ENCODE data around the gene GUSB.
A peak's percentile ranks its signal among the peaks of the same experiment; 100 is the strongest.
"Not testable (repeated sequence)": the region's sequence is repeated elsewhere in the genome, so short reads cannot be mapped to it uniquely, and the experiment has no call there.

GUSB gene

DNA sequence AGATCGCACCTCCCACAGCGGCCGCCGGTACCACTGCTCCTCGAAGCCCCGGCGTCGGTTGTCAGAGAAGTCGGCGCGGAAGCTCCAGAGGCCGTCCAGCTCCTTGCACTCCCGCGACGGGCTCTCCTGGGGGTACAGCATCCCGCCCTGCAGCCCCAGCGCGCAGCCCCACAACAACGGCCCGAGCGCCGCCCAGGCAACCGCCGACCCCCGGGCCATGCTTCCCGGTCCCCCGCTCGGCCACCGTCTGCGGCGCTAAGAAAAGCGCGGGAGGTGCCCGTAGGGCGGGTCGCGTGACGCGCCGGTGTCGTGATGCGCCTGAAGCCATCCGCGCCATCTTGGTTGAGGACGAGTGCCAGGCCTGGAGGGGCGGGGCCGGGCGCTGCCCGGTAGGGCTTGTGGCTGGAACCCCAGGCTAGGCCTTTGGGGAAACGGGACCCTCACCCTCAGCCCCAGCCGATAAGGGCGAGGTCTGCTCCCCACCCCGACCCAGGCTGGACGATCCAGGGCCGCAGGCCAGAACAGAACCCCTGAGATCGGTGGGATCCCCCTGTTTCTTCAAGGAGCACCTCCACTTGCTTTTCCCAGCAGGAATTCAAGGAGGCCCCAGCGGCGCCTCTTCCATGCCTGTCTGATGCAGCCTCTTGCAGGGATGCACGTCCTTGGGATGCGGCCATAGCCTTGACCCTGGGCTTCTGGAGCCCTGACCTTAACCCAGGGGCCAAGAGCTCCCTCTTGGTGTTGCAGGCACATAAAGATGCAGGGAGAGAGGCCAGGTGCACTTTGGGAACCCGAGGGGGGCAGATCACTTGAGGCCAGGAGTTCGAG, at the start of gene GUSB:
Gene GUSB (minus strand): TSS at position 249 of the 828 bp plus-strand sequence. CDS start 30 bp downstream, at position 219.
- peak; percentile 85 for DNase-seq

DNA sequence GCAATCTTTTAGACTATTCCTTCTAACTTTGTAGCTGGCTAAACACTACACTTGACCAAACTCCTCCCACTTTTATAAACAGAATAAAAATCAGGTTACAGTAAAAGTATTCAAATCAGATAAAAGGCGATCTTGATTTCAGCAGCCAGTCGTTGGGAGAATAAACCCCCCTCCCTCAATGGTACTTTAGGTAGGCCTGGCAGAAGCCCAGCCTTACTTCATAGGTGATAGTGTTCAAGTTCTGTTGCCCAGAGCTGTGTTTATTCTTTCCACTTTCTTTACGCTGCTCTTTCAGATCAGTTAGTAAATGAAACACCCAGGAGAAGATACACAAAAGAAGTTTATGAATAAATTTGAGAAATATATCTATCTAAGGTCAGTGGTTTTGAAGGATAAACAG, 46.3 kb upstream of the GUSB start:
- DNase-seq = not testable (repeated sequence)

GRCh38 chr7:66016131-66016461, 34.1 kb upstream of the GUSB start:
- no peak for DNase-seq

- no peak for DNase-seq
Measured at GRCh38 chr7:66015440-66016130, 33.6 kb upstream of the GUSB start.

DNA sequence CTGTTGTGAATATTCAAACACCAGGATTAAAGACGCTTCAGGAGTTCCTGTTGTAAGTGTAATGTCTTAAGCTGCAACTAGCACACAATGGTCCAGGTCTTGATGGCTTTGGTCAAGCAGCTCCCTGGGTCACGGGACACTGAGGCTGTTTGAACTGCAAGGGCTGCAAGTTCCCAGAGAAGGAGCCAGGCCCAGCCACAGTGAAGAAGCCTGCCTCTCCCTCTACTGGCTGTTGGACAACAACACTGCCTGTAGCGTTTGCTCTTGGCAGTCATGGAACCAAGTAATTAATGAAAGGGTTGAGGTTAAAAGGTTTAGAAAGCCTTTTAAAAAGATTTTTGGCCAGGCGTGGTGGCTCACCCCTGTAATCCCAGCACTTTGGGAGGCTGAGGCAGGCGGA, 31.9 kb upstream of the GUSB start:
- no peak for DNase-seq

DNA sequence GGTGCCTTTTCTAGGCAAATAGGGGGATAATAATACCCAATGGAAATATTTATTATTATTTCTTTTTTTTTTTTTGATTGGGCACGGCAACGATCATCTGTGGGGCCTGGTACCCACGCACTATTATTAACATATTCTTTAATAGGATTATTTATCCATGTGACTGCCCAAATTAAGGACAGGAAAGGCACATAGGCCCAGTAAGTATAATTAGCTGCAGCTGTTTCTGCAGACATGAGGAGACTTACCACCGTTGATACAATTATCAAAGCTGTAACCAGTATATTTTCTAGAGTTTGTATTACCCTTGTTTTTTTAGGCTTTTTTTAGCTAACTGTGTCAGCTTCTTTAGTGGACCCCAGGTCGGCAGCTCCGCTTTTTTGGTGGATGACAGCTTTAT, 25.2 kb upstream of the GUSB start:
- no peak for DNase-seq

DNA sequence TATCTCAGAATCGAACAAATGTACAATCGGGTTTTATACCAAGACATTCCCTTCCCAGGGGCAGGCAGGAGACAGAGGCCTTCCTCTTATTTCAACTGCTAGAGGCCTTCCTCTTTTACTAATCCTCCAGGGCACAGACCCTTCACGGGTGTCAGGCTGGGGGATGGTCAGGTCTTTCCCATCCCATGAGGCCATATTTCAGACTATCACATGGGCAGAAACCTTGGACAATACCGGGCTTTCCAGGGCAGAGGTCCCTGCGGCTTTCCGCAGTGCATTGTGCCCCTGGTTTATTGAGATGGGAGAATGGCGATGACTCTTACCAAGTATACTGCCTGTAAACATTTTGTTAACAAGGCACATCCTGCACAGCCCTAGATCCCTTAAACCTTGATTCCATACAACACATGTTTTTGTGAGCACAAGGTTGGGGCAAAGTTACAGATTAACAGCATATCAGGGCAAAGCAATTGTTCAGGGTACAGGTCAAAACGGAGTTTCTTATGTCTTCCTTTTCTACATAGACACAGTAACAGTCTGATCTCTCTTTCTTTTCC, 23.2 kb upstream of the GUSB start:
- DNase-seq = not testable (repeated sequence)

DNA sequence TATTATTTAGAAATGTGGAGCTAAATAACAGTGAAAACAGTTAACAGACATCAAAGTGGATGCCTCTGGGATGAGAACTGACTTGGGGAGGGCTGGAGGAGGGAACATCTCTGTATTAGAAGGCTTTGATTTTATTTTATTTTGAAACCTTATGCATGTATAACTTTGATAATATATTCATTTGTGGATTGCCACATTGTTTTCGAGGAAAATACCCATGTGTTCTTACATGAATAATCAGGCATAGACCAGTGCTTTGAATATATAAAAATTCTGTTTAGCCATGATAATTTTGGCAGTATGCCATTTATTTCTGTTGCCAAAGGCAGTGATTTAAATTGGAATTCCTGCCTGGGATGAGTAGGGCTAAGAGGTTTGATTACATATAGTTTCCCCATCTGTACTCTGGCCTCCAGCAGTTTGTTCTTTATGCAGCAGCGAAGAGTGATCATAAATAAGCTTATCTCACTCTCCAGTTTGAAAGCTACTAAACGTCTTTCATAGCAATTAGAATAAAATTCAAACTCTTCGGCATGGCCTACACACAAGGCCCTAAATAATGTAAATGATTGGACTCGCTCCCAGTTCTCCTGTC, 18.9 kb upstream of the GUSB start:
- DNase-seq = not testable (repeated sequence)

- DNase-seq = not testable (repeated sequence)
Measured at GRCh38 chr7:65994984-65995383, 13.0 kb upstream of the GUSB start.

- no peak for DNase-seq
Measured at GRCh38 chr7:65992526-65992925, 10.5 kb upstream of the GUSB start.

DNA sequence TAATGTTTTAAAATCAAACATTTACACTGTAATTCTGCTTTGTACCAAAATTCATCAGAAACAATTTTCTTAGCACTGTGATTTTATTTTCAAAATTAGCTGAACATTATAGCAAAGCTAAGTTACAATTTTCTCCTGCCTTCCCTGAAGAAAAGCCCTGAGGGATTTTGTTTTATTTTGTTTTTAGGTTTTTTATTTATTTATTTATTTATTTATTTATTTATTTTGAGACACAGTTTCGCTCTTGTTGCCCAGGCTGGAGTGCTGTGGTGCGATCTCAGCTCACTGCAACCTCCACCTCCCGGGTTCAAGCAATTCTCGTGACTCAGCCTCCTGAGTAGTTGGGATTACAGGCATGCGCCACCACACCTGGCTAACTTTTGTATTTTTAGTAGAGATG, 9.8 kb upstream of the GUSB start:
- DNase-seq = not testable (repeated sequence)

DNA sequence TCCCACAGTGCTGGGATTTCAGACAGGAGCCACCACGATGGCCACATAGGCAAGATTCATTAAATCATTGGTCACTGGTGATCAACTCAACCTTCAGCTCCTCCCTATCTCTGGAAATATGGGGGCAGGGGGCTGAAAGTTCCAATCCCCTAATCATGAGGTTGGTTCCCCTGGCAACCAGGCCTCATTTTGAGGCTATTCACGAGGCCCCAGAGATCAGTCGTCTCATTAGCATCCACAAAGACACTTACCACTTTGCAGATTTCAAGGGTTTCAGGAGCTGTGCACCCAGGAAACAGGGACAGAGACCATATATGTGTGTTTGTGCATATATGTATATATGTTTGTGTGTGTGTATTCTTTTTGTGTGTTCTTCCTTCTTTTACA, 7.7 kb upstream of the GUSB start:
- DNase-seq = no peak

GRCh38 chr7:65988503-65988902, 6.5 kb upstream of the GUSB start:
- not testable (repeated sequence) for DNase-seq

DNA sequence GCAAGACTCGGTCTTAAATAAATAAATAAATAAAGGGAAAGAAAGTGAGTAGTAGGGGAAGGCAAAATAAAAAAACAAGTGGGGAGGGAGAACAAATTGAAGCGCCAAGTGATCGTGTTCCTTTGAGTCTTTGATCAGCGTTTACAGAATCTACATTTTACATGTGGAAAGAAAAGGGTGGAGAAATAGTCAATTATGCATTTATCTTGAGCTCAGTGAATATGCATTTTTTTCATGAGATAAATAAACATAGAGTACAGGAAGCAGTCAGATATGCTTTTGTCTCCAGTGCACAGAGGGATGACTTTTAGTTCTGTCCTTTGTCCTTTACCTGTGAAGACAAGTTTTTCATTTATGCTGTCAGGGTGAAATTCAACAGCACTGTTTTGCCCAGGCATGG, 6.1 kb upstream of the GUSB start:
- DNase-seq = no peak

DNA sequence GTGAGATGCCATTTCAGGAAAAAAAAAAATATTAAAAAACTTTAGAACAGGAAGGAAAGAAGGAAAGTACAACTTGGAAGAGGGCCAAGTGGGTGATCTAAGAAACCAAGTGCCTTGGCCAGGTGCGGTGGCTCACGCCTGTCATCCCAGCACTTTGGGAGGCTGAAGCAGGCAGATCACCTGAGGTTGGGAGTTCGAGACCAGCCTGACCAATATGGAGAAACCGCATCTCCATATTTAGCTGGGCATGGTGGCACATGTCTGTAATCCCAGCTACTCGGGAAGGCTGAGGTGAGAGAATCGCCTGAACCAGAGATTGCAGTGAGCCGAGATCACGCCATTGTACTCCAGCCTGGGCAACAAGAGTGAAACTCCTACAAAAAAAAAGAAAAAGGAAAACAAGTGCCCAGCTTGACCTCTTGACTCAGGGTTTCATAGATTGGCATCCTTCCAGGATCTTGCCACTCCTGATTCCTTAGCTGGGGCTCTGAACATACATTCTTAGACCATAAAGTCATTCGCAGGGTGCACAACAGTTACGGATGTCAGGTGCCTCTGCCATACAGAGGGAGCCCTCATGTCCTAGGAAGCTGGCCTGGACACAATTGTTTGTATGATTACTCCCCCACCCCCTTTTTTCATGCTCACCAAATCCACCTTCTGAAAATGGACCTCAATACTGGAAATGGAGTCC, 2.1 kb upstream of the GUSB start:
- no peak for DNase-seq

- DNase-seq = peak; percentile 16
Measured at GRCh38 chr7:65980478-65981250, 1.3 kb downstream of the GUSB start.

DNA sequence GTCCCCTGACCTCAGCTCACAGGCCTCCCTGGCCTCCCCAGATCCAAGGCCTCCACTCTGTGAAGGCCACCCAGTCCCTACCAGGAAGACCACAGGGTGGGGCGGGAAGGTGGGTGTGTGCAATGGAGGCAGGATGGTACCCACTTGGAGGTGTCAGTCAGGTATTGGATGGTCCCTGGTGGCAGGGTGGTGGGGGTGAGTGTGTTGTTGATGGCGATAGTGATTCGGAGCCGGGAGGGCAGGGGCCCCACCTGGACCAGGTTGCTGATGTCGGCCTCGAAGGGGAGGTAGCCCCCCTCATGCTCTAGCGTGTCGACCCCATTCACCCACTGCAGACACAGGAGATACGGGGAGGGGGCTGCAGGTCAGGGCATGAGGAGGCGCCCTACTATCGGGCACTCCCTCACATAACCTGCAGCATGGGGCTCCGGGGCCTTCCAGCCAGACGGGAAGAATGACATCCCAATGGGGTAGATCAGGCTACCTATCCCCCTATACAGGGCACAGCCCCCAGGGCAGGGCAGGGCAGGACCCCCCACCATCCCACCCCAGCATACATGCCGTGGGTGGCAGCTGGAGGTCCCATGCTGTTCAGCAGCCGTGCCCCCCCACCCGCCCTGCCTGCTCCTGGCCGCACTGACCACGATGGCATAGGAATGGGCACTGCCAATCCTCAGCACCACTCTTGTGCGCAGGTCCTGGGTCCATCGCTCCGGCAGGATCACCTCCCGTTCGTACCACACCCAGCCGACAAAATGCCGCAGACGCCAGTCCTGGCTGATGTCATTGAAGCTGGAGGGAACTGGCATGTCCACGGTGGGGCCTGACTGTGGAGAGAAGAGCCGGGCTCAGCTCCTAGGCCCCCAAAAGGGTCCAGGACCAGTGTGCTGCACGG, 2.2 kb downstream of the GUSB start:
- DNase-seq = no peak

- no peak for DNase-seq
Measured at GRCh38 chr7:65978891-65979582, 3.0 kb downstream of the GUSB start.

DNA sequence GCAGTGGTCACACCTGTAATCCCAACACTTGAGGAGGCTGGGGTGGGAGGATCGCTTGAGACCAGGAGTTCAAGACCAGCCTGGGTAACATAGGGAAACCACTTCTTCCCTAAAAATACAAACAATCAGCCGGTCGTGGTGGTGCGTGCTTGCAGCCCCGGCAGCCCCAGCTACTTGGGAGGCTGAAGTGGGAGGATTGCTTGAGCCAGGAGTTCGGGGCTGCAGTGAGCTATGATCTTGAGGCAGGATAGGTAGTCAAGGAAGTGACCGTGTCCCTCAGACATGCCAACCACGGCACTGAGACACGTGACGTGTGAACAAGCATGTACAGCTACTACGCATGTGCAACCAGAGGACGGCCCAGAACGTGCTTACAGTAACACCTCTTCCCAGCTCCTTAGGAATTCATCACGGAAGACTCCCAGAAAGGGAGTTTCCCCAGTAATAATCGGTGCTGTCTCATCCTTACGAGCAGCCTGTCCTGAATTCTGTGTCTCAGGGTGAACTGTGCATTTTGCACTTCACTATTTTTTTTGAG, 5.3 kb downstream of the GUSB start:
- DNase-seq = no peak

DNA sequence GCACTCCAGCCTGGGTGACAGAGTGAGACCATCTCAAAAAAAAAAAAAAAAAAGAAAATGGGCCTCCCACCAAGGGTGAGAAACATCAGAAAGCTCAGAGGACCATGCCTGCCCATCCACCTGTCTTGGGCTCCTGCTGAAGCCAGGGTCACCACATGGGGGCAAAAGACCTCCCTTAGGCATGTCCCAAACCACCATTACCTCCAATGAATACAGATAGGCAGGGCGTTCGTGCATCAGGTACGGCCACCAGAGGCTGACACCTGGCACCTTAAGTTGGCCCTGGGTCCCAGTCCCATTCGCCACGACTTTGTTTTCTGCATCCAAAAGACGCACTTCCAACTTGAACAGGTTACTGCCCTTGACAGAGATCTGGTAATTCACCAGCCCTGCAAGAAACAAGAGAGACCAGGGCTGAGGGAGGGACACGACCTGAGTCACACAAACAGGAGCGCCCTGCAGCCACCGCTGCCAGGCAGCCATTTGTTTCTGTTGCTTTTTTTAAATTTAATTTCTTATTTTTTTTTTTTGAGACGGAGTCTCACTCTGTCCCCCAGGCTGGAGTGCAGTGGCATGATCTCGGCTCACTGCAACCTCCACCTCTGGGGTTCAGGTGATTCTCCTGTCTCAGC, 6.1 kb downstream of the GUSB start:
- DNase-seq = no peak

All from stimulated activated naive CD4-positive, alpha-beta T cell treated with Interleukin-2 at 50 U/mL for 16 hours (primary cell).